Esophagus (tissue), 2 donors: Measurements from ENCODE around the gene EIF3D. TPM values are rescaled to one million over a fixed set of nuclear protein-coding genes. Genes with fewer than 3 reads are reported as not detected.
A peak's percentile ranks its signal among the peaks of the same experiment; 100 is the strongest.

Experiments
- H3K27ac ChIP-seq, 2 donors: one replicate each; pipeline ENCODE4 v1.5.1; 2013; ENCODE audit warnings: low read depth in 2 of 2, mild to moderate bottlenecking in 2 of 2, inconsistent platforms in 1 of 2, low read length in 1 of 2, moderate library complexity in 1 of 2
- H3K27me3 ChIP-seq, 2 donors: one replicate each; pipeline ENCODE4 v1.6.1; 2013; ENCODE audit warnings: low read length in 2 of 2, control low read depth in 1 of 2, mild to moderate bottlenecking in 1 of 2; ENCODE audit not compliant: insufficient read depth in 2 of 2, control insufficient read depth in 1 of 2
- H3K36me3 ChIP-seq, 2 donors: one replicate each; pipeline ENCODE4 v1.6.1; 2013; ENCODE audit warnings: low read length in 1 of 2; ENCODE audit not compliant: control insufficient read depth in 2 of 2, insufficient read depth in 2 of 2
- H3K4me1 ChIP-seq, 2 donors: one replicate each; pipeline ENCODE4 v1.6.1; 2013; ENCODE audit warnings: low read length in 1 of 2; ENCODE audit not compliant: control insufficient read depth in 2 of 2, insufficient read depth in 2 of 2
- H3K4me3 ChIP-seq, 2 donors: one replicate each; pipeline ENCODE4 v1.5.1; 2013; ENCODE audit warnings: low read length in 2 of 2, mild to moderate bottlenecking in 2 of 2, low read depth in 1 of 2, moderate library complexity in 1 of 2
- H3K9me3 ChIP-seq, 2 donors: one replicate each; pipeline ENCODE4 v1.6.1; 2013; ENCODE audit warnings: mild to moderate bottlenecking in 2 of 2, low read depth in 1 of 2, low read length in 1 of 2, moderate library complexity in 1 of 2; ENCODE audit not compliant: control insufficient read depth in 2 of 2, insufficient read depth in 1 of 2
- WGBS, 2 donors: extraction: QIAGEN DNeasy Blood & Tissue Kit; methylation state at CpG; one replicate each; pipeline ENCODE4 v1.1.7; 2013; 5-methylcytosine and 5-hydroxymethylcytosine counted together
- polyA plus RNA-seq, 2 donors: library from polyadenylated mRNA; stranded (reverse); fragments of 200-250 nt; gene quantifications; one replicate each; pipeline ENCODE4 v1.2.3, GENCODE V29; 2013
- donor health status: healthy with polysubstance abuse.
- donor health status: Bipolar disorder and iron deficiency.

EIF3D gene
- polyA plus RNA-seq, 2 donors: 129 to 194 TPM

- Histone ChIP-seq H3K27me3 (no peaks in the 10 kb centered on the region), H3K27ac (no peak overlapping the region), H3K9me3 (no peaks in the 10 kb centered on the region), H3K4me3 (no peak overlapping the region), H3K36me3 (no peaks in the 10 kb centered on the region), H3K4me1 (peaks cover 0 to 4% of the 10 kb centered on the region in 2 donors)
- 15 to 31% methylated on average over 1 of the region's 1 CpG for WGBS, 2 donors
Observed at GRCh38 chr22:36552289-36552688, 23.3 kb upstream of the EIF3D start.

DNA sequence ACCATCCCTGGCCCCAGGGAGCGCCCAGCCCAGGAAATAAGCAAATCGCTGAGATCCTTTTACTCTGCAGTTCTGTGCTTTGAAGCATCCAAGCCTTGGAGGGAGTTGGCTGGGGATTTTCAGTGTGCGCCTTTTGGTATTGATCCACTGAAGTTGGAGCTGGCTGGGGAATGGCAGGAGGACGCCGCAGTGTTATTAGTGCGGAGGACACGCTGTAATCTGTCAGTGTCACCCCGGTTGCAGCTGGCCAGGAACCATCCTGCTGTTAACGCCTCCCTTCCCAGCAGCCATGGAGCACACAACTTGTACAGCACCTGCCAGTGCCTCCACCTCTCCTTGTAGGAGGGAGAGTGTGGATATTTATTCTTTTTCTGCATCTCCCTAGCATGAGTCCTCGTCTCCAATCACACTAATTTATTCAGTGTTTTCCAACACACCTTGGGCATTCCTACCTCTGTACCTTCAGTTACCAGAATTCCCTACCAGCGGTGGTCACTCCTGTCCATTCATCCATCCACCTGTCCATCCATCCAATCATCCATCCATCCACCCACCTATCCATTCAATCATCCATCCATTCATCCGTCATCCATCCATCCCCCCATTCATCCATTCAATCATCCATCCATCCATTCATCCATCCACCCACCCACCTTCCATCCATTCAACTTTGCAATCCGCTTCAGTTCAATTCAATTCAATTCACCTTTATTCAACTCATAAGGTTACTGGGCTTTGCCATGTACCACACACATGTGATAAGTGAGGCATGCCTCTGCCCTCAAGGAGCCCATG, 21.9 kb upstream of the EIF3D start:
- Histone ChIP-seq H3K27me3 (no peaks in the 10 kb centered on the region), H3K4me3 (no peak overlapping the region), H3K9me3 (no peaks in the 10 kb centered on the region), H3K4me1 (peaks cover 0 to 4% of the 10 kb centered on the region in 2 donors), H3K27ac (no peak overlapping the region), H3K36me3 (no peaks in the 10 kb centered on the region)
- 36% methylated on average over 13 of the region's 13 CpGs for WGBS, 2 donors

- H3K4me3 ChIP-seq: no peak overlapping the region
- no peak overlapping the region for H3K27ac ChIP-seq
- no peaks in the 10 kb centered on the region for H3K9me3 ChIP-seq
- no peaks in the 10 kb centered on the region for H3K36me3 ChIP-seq
- WGBS, 2 donors: 63 to 69% methylated on average over 5 of the region's 5 CpGs
- peaks cover 0 to 4% of the 10 kb centered on the region in 2 donors for H3K4me1 ChIP-seq
- H3K27me3 ChIP-seq: no peaks in the 10 kb centered on the region
Observed at GRCh38 chr22:36549033-36549432, 20.1 kb upstream of the EIF3D start.

GRCh38 chr22:36548606-36549005, 19.6 kb upstream of the EIF3D start:
- Histone ChIP-seq H3K9me3 (no peaks in the 10 kb centered on the region), H3K27me3 (no peaks in the 10 kb centered on the region), H3K36me3 (no peaks in the 10 kb centered on the region), H3K4me3 (no peak overlapping the region), H3K4me1 (peaks cover 0 to 4% of the 10 kb centered on the region in 2 donors), H3K27ac (no peak overlapping the region)
- WGBS, 2 donors: 35 to 48% methylated on average over 14 of the region's 14 CpGs

- Histone ChIP-seq H3K27me3 (no peaks in the 10 kb centered on the region), H3K27ac (no peak overlapping the region), H3K36me3 (no peaks in the 10 kb centered on the region), H3K4me3 (no peak overlapping the region), H3K9me3 (no peaks in the 10 kb centered on the region), H3K4me1 (peaks cover 0 to 4% of the 10 kb centered on the region in 2 donors)
- WGBS, 2 donors: 42 to 49% methylated on average over 6 of the region's 6 CpGs
Observed at GRCh38 chr22:36546932-36547331, 18.0 kb upstream of the EIF3D start.

- no peaks in the 10 kb centered on the region for H3K27me3 ChIP-seq
- no peaks in the 10 kb centered on the region for H3K9me3 ChIP-seq
- no peak overlapping the region for H3K27ac ChIP-seq
- WGBS, 2 donors: 19 to 22% methylated on average over 23 of the region's 23 CpGs
- H3K4me1 ChIP-seq: peaks cover 0 to 4% of the 10 kb centered on the region in 2 donors
- no peak overlapping the region for H3K4me3 ChIP-seq
- no peaks in the 10 kb centered on the region for H3K36me3 ChIP-seq
Observed at GRCh38 chr22:36546092-36546804, 17.3 kb upstream of the EIF3D start.

- H3K4me1 ChIP-seq: peaks cover 0 to 4% of the 10 kb centered on the region in 2 donors
- no peaks in the 10 kb centered on the region for H3K36me3 ChIP-seq
- no peak overlapping the region for H3K27ac ChIP-seq
- no peaks in the 10 kb centered on the region for H3K9me3 ChIP-seq
- no peaks in the 10 kb centered on the region for H3K27me3 ChIP-seq
- H3K4me3 ChIP-seq: no peak overlapping the region
- 89% methylated on average over 11 of the region's 11 CpGs for WGBS, 2 donors
Observed at GRCh38 chr22:36544107-36544620, 15.2 kb upstream of the EIF3D start.

DNA sequence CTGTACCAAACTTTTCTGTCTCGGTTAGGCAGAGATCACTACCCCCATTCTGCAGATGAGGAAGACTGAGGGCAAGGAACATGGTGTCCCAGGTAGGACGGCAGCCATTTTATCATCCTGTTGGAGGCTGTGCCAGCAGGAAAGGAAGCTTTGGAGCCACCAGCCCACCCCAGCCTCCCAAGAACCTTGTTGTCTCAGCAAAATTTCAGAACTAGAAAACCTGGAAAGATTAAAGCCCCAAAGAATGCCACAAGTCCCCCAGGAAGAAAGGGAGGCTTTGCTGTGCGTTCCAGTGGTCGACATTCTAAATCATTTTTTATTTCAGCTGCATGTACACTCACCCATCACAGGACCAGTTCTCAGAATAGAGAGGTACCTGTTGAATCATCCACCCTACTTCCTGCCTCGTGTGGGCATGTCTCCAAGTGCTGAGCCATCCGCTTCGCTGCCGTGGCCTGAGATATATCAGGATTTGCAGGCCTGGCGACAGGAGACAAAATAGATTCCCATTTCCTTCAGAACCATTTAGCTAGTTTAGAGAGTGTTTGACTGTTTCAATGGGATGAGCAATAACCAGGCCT, 13.0 kb upstream of the EIF3D start:
- Histone ChIP-seq H3K4me3 (no peak overlapping the region), H3K27me3 (no peaks in the 10 kb centered on the region)
- 26 to 41% methylated on average over 9 of the region's 9 CpGs for WGBS, 2 donors

GRCh38 chr22:36540867-36541642, 12.1 kb upstream of the EIF3D start:
- Histone ChIP-seq H3K9me3 (peaks cover 0 to 3% of the 10 kb centered on the region in 2 donors), H3K4me3 (no peak overlapping the region), H3K27me3 (no peaks in the 10 kb centered on the region), H3K36me3 (no peaks in the 10 kb centered on the region), H3K27ac (no peak overlapping the region), H3K4me1 (no peaks in the 10 kb centered on the region)
- WGBS, 2 donors: 81% methylated on average over 12 of the region's 12 CpGs

More for the DNA sequence above, 13.0 kb upstream of the EIF3D start:
- Histone ChIP-seq H3K4me1 (no peaks in the 10 kb centered on the region), H3K9me3 (peaks cover 0 to 3% of the 10 kb centered on the region in 2 donors), H3K36me3 (no peaks in the 10 kb centered on the region), H3K27ac (peak overlapping the region in 1 of 2 donors; percentile 67)
